ENCODE results near the gene SELENOP.

DNA sequence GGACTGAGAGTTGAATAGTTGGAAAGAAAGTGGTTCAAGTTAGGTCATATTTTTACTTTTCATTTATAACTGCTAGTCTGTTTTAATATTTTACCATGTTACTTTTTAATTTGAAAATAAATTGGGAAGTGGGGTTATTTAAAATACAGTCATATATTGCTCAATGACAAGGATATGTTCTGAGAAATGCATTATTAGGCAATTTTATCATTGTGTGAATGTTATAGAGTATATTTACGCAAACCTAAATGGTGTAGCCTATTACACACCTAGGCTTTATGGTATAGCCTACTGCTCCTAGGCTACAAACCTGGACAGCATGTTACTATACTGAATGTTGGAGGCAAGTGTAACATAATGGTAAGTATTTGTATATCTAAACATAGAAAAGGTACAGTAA lies 49.9 kb downstream of the SELENOP start:
- no peak for TF ChIP-seq CTCF (IDR thresholded peaks at IDR 0.05)
- no peak for TF ChIP-seq EP300 (IDR thresholded peaks at IDR 0.05)
- no peak for TF ChIP-seq POLR2A (IDR thresholded peaks at IDR 0.05)
